ENCODE measurements around the gene PAX5.
A peak's percentile ranks its signal among the peaks of the same experiment; 100 is the strongest.

GRCh38 chr9:36905101-36906066, 128.7 kb downstream of the PAX5 start:
- TF ChIP-seq, protein P1, sequence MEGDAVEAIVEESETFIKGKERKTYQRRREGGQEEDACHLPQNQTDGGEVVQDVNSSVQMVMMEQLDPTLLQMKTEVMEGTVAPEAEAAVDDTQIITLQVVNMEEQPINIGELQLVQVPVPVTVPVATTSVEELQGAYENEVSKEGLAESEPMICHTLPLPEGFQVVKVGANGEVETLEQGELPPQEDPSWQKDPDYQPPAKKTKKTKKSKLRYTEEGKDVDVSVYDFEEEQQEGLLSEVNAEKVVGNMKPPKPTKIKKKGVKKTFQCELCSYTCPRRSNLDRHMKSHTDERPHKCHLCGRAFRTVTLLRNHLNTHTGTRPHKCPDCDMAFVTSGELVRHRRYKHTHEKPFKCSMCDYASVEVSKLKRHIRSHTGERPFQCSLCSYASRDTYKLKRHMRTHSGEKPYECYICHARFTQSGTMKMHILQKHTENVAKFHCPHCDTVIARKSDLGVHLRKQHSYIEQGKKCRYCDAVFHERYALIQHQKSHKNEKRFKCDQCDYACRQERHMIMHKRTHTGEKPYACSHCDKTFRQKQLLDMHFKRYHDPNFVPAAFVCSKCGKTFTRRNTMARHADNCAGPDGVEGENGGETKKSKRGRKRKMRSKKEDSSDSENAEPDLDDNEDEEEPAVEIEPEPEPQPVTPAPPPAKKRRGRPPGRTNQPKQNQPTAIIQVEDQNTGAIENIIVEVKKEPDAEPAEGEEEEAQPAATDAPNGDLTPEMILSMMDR (conservative IDR thresholded peaks at IDR 0.05; ENCODE audit: low read length) = peak; percentile 41; the same call in 1 of the 2 replicates
- TF ChIP-seq EZH2phosphoT487 (IDR thresholded peaks at IDR 0.05; ENCODE audit: borderline replicate concordance, low read depth, low read length) = no peak
